ENCODE measurements around the gene HTR1B. TPM values are rescaled to one million over a fixed set of nuclear protein-coding genes. Genes with fewer than 3 reads are reported as not detected.

The HTR1B gene
- total RNA-seq, 1 experiment from 2014 or later: not detected

GRCh38 chr6:77482981-77483380, 19.7 kb upstream of the HTR1B start:
- no peaks in the 10 kb centered on the region for H3K9me2 ChIP-seq (replicated peaks; ENCODE audit: low read length)
- ChIA-PET POLR2A (ENCODE audit: unreplicated experiment) (no interaction called here), CTCF (no interaction called here)
- H2AFZ ChIP-seq (ENCODE audit: low read length): no peak overlapping the region
- no peak for ATAC-seq
- no peak overlapping the region for H3K4me2 ChIP-seq (ENCODE audit: low read length)
- H3K4me3 ChIP-seq (ENCODE audit: low read length): no peak overlapping the region
- BruUV-seq (replicated peaks): no TSS peak
- no peaks in the 10 kb centered on the region for H3K27me3 ChIP-seq (ENCODE audit: low read length)
- H3K36me3 ChIP-seq (ENCODE audit: low read depth, low read length): no peaks in the 10 kb centered on the region
- DNase-seq: no peak
- no peaks in the 10 kb centered on the region for H3F3A ChIP-seq (ENCODE audit: low read length, unreplicated experiment)
- intact Hi-C loops (cut with micrococcal nuclease): no loop called here
- H4K20me1 ChIP-seq (ENCODE audit: low read length): no peaks in the 10 kb centered on the region
- no peak overlapping the region for H3K27ac ChIP-seq (ENCODE audit: low read length)
- no peaks in the 10 kb centered on the region for H3K79me2 ChIP-seq (ENCODE audit: low read length)
- H3K9ac ChIP-seq (ENCODE audit: low read length): no peak overlapping the region
- TF ChIP-seq EZH2 (IDR thresholded peaks at IDR 0.05; ENCODE audit: low read length, unreplicated experiment) (no peak), CTCF (conservative IDR thresholded peaks at IDR 0.05; ENCODE audit: low read depth, low read length) (no peak), EZH2phosphoT487 (IDR thresholded peaks at IDR 0.05; ENCODE audit: borderline replicate concordance, low read length) (no peak)
- H3K9me3 ChIP-seq (ENCODE audit: low read length): no peaks in the 10 kb centered on the region
- H3K4me1 ChIP-seq (ENCODE audit: insufficient read depth, low read length): no peaks in the 10 kb centered on the region

GRCh38 chr6:77474973-77475372, 11.7 kb upstream of the HTR1B start:
- Histone ChIP-seq H3F3A (ENCODE audit: low read length, unreplicated experiment) (no peaks in the 10 kb centered on the region), H3K27ac (ENCODE audit: low read length) (no peak overlapping the region), H3K4me2 (ENCODE audit: low read length) (no peak overlapping the region), H3K4me3 (ENCODE audit: low read length) (no peak overlapping the region), H2AFZ (ENCODE audit: low read length) (no peak overlapping the region), H3K79me2 (ENCODE audit: low read length) (no peaks in the 10 kb centered on the region), H3K27me3 (ENCODE audit: low read length) (no peaks in the 10 kb centered on the region), H3K4me1 (ENCODE audit: insufficient read depth, low read length) (no peaks in the 10 kb centered on the region), H4K20me1 (ENCODE audit: low read length) (no peaks in the 10 kb centered on the region), H3K36me3 (ENCODE audit: low read depth, low read length) (no peaks in the 10 kb centered on the region), H3K9me3 (ENCODE audit: low read length) (no peaks in the 10 kb centered on the region), H3K9me2 (replicated peaks; ENCODE audit: low read length) (no peaks in the 10 kb centered on the region), H3K9ac (ENCODE audit: low read length) (no peak overlapping the region)
- DNase-seq (no peak), ATAC-seq (no peak)
- ChIA-PET CTCF (no interaction called here), POLR2A (ENCODE audit: unreplicated experiment) (no interaction called here)
- no peak for TF ChIP-seq CTCF (conservative IDR thresholded peaks at IDR 0.05; ENCODE audit: low read depth, low read length)
- no peak for TF ChIP-seq EZH2 (IDR thresholded peaks at IDR 0.05; ENCODE audit: low read length, unreplicated experiment)
- TF ChIP-seq EZH2phosphoT487 (IDR thresholded peaks at IDR 0.05; ENCODE audit: borderline replicate concordance, low read length): no peak
- intact Hi-C loops (cut with micrococcal nuclease): no loop called here
- BruUV-seq (replicated peaks): no TSS peak

- Histone ChIP-seq H3K9ac (ENCODE audit: low read length) (no peak overlapping the region), H3K79me2 (ENCODE audit: low read length) (no peaks in the 10 kb centered on the region), H3K4me3 (ENCODE audit: low read length) (no peak overlapping the region), H3K9me2 (replicated peaks; ENCODE audit: low read length) (no peaks in the 10 kb centered on the region), H3K9me3 (ENCODE audit: low read length) (no peaks in the 10 kb centered on the region), H3K36me3 (ENCODE audit: low read depth, low read length) (no peaks in the 10 kb centered on the region), H4K20me1 (ENCODE audit: low read length) (no peaks in the 10 kb centered on the region), H3K27me3 (ENCODE audit: low read length) (no peaks in the 10 kb centered on the region), H3F3A (ENCODE audit: low read length, unreplicated experiment) (no peaks in the 10 kb centered on the region), H3K27ac (ENCODE audit: low read length) (no peak overlapping the region), H3K4me2 (ENCODE audit: low read length) (no peak overlapping the region), H2AFZ (ENCODE audit: low read length) (no peak overlapping the region), H3K4me1 (ENCODE audit: insufficient read depth, low read length) (no peaks in the 10 kb centered on the region)
- intact Hi-C loops (cut with micrococcal nuclease): no loop called here
- DNase-seq (no peak), ATAC-seq (no peak)
- no TSS peak for BruUV-seq (replicated peaks)
- no peak for TF ChIP-seq EZH2 (IDR thresholded peaks at IDR 0.05; ENCODE audit: low read length, unreplicated experiment)
- no peak for TF ChIP-seq CTCF (conservative IDR thresholded peaks at IDR 0.05; ENCODE audit: low read depth, low read length)
- TF ChIP-seq EZH2phosphoT487 (IDR thresholded peaks at IDR 0.05; ENCODE audit: borderline replicate concordance, low read length): no peak
- CTCF ChIA-PET: no interaction called here
- POLR2A ChIA-PET (ENCODE audit: unreplicated experiment): no interaction called here
Observed at GRCh38 chr6:77474286-77474956, 11.1 kb upstream of the HTR1B start.
